Transverse colon (tissue), 4 donors: ENCODE measurements around the gene VWA8.

Experiments
- CTCF ChIP-seq, 5 experiments: fragments of 200-600 bp in 3 of 5; fragments of 450-650 bp in 2 of 5; sonication (generic) in 3 of 5; IDR thresholded peaks; 1 replicate in 2 of 5; 2 replicates in 3 of 5; pipeline ENCODE4 v1.5.1; 2016 to 2017; ENCODE audit warnings: antibody characterized with exemption in 5 of 5, inconsistent platforms in 3 of 5, mild to moderate bottlenecking in 2 of 5, moderate library complexity in 1 of 5
- POLR2A ChIP-seq: fragments of 450-650 bp; IDR thresholded peaks from one replicate; pipeline ENCODE4 v1.6.1; 2016; ENCODE audit warnings: antibody characterized with exemption, mild to moderate bottlenecking, moderate library complexity
- POLR2AphosphoS5 ChIP-seq, 3 donors: sonication (generic); formaldehyde crosslinking; IDR thresholded peaks; one replicate each; pipeline ENCODE4 v1.6.1; 2016; ENCODE audit warnings: antibody characterized with exemption in 3 of 3

DNA sequence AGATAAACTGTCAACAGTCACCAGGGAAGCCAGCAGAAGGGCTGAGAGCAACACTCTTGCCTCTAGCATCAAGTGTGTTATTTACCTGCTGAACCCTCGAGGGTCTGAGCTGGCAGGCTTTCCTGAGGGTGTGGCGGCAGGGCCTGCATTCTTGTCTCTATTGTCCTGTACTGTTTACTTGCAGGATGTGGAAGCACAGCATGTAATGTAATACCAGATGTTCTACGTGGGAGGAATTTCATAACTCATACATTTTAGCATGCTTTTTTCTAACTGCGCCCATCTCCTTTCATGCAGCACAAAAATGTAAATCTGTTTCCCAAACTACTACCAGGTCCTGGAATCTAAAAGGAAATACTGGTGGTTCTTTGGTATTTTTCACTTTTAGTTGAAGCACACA is 350.5 kb downstream of the VWA8 start:
- TF ChIP-seq CTCF (IDR thresholded peaks at IDR 0.05) (no peak), POLR2AphosphoS5 (IDR thresholded peaks at IDR 0.05) (no peak), POLR2A (no peak)
